GM12891 (cell line): Measurements from ENCODE around the gene KITLG.

ENCODE experiments used
- PAX5 ChIP-seq: IDR thresholded peaks from 2 replicates; pipeline ENCODE4 v1.6.1; 2011; ENCODE audit warnings: low read length, moderate library complexity, mild to moderate bottlenecking; ENCODE audit not compliant: insufficient read depth, severe bottlenecking
- POLR2A ChIP-seq: IDR thresholded peaks from 2 replicates; pipeline ENCODE4 v1.6.1; 2011; ENCODE audit warnings: low read depth, low read length, control low read depth
- POLR2AphosphoS5 ChIP-seq: IDR thresholded peaks from 2 replicates; pipeline ENCODE4 v1.6.1; 2011; ENCODE audit warnings: low read depth, low read length, control low read depth
- SPI1 ChIP-seq: IDR thresholded peaks from 2 replicates; pipeline ENCODE4 v1.6.1; 2011; ENCODE audit warnings: low read depth, low read length, control low read depth
- TAF1 ChIP-seq: IDR thresholded peaks from 2 replicates; pipeline ENCODE4 v1.6.1; 2011; ENCODE audit warnings: low read depth, low read length, control low read depth

- TF ChIP-seq POLR2A (no peak), POLR2AphosphoS5 (no peak), PAX5 (no peak), SPI1 (no peak), TAF1 (no peak)
Measured at GRCh38 chr12:88448337-88448915, 131.8 kb downstream of the KITLG start.
